Endothelial cell of umbilical vein (primary cell): Measurements from ENCODE around the gene SPACDR. TPM values are rescaled to one million over a fixed set of nuclear protein-coding genes. Genes with fewer than 3 reads are reported as not detected.

Experiments used
- BruUV-seq: library from RNA; stranded (reverse); fragments of 400-500 nt; replicated peaks from 2 replicates; lab custom pipeline; 2021; lab: Mats Ljungman, UMichigan
- CTCF ChIA-PET: fragments of 300-600, 350-600 bp; sonication (Branson Sonifier 250); formaldehyde crosslinking; loops from one replicate; lab custom pipeline; 2021; ENCODE audit warnings: antibody characterized with exemption, inconsistent platforms; lab: Charles Lee
- POLR2A ChIA-PET: fragments of 300-600, 350-600 bp; sonication (Branson Sonifier 250); formaldehyde crosslinking; loops from one replicate; lab custom pipeline; 2021; ENCODE audit warnings: antibody characterized with exemption, inconsistent platforms; lab: Charles Lee
- DNase-seq: peaks from one replicate; pipeline ENCODE4 v3.0.0-alpha.2; 2011; ENCODE audit warnings: low read depth, low spot score
- FAIRE-seq: peaks from 2 replicates; lab custom pipeline; 2011; peaks lifted over from hg19 to GRCh38; lab: Jason Lieb, UNC
- H2AFZ ChIP-seq: 2 replicates; pipeline ENCODE4 v1.6.0; 2012; ENCODE audit warnings: low read depth, low read length, control low read depth, inconsistent platforms
- H3K27ac ChIP-seq: 2 replicates; pipeline ENCODE4 v1.5.1; 2011; ENCODE audit warnings: low read depth, mild to moderate bottlenecking, control low read depth, low read length, moderate library complexity; ENCODE audit not compliant: insufficient read depth
- H3K27me3 ChIP-seq, 2 experiments: 2 replicates each; pipeline versions ENCODE4 v1.6.0 to v1.6.1; 2011; ENCODE audit warnings: low read length in 2 of 2, mixed read lengths in 1 of 2; ENCODE audit not compliant: control insufficient read depth in 2 of 2, insufficient read depth in 2 of 2
- H3K36me3 ChIP-seq, 2 experiments: 2 replicates in 1 of 2; 3 replicates in 1 of 2; pipeline ENCODE4 v1.5.1; 2011; ENCODE audit warnings: low read length in 2 of 2, mild to moderate bottlenecking in 1 of 2, moderate library complexity in 1 of 2; ENCODE audit not compliant: control insufficient read depth in 2 of 2, insufficient read depth in 2 of 2; ENCODE audit errors: extremely low read depth in 1 of 2
- H3K4me1 ChIP-seq: 3 replicates; pipeline ENCODE4 v1.5.1; 2011; ENCODE audit warnings: mild to moderate bottlenecking, low read length; ENCODE audit not compliant: control insufficient read depth, insufficient read depth; ENCODE audit errors: extremely low read depth
- H3K4me2 ChIP-seq: 2 replicates; pipeline ENCODE4 v1.6.1; 2011; ENCODE audit warnings: low read length, control low read depth, mixed read lengths; ENCODE audit not compliant: insufficient read depth
- H3K4me3 ChIP-seq, 3 experiments: fragments of 200-600 bp in 1 of 3; sonication (generic), shearing (Covaris generic) in 1 of 3; replicated peaks in 1 of 3; 2 replicates each; pipeline ENCODE4 v1.5.1; 2011 to 2016; ENCODE audit warnings: control low read depth in 3 of 3, low read length in 3 of 3, mild to moderate bottlenecking in 2 of 3, inconsistent platforms in 1 of 3, low read depth in 1 of 3, moderate library complexity in 1 of 3; ENCODE audit not compliant: insufficient read depth in 1 of 3
- H3K79me2 ChIP-seq: 2 replicates; pipeline ENCODE4 v1.6.0; 2012; ENCODE audit warnings: low read length, inconsistent platforms; ENCODE audit not compliant: control insufficient read depth, insufficient read depth
- H3K9ac ChIP-seq: replicated peaks from 2 replicates; pipeline ENCODE3; 2011; ENCODE audit warnings: low read length, control low read depth; ENCODE audit not compliant: insufficient read depth; ENCODE audit errors: extremely low read depth
- H3K9me1 ChIP-seq: replicated peaks from 3 replicates; pipeline ENCODE4 v1.6.0; 2011; ENCODE audit warnings: mild to moderate bottlenecking, low read length; ENCODE audit not compliant: control insufficient read depth, insufficient read depth; ENCODE audit errors: extremely low read depth
- H3K9me3 ChIP-seq: replicated peaks from 2 replicates; pipeline ENCODE4 v1.5.1; 2012; ENCODE audit warnings: low read length, inconsistent platforms; ENCODE audit not compliant: control insufficient read depth, insufficient read depth
- H4K20me1 ChIP-seq: replicated peaks from 2 replicates; pipeline ENCODE3; 2011; ENCODE audit warnings: mild to moderate bottlenecking, low read length; ENCODE audit not compliant: control insufficient read depth, insufficient read depth; ENCODE audit errors: extremely low read depth
- CTCF ChIP-seq, 2 donors: IDR thresholded peaks; 1 replicate in 1 of 2; 2 replicates in 1 of 2; pipeline ENCODE4 v1.5.1; 2011; ENCODE audit warnings: low read length in 2 of 2, mild to moderate bottlenecking in 2 of 2, moderate library complexity in 2 of 2, control low read depth in 1 of 2, inconsistent platforms in 1 of 2, low read depth in 1 of 2; ENCODE audit not compliant: insufficient read depth in 1 of 2; ENCODE audit errors: extremely low read depth in 1 of 2
- GATA2 ChIP-seq: IDR thresholded peaks from 2 replicates; pipeline ENCODE4 v1.7.0; 2011; ENCODE audit warnings: low read depth, mild to moderate bottlenecking, moderate library complexity, mixed read lengths, low read length; ENCODE audit not compliant: insufficient read length, insufficient read depth
- dilution Hi-C: fragments of 300-500 bp; cut with MboI; formaldehyde crosslinking; loops from one replicate; pipeline ENCODE4 v1.15.0; 2019; ENCODE audit warnings: low sequenced_read_pairs; ENCODE audit not compliant: extremely low pct_ligation_motif_present
- intact Hi-C: fragments of 100-400 bp; cut with micrococcal nuclease; formaldehyde crosslinking; loops from one replicate; pipeline ENCODE4 v1.10.0; 2022
- polyA plus RNA-seq, 4 experiments: library from polyadenylated mRNA; depleted of rRNA in 3 of 4; stranded (reverse) in 3 of 4; unstranded in 1 of 4; fragments of >200 nt; gene quantifications; 2 replicates each; pipeline versions ENCODE4 v1.2.1 to v1.2.3, GENCODE V29; 2011 to 2012; ENCODE audit warnings: missing spikeins in 1 of 4
- total RNA-seq: library from RNA; stranded (reverse); gene quantifications from 2 replicates; pipeline ENCODE4 v1.2.3, GENCODE V29; 2021

Gene SPACDR
- total and polyA plus RNA-seq, 2 donors (not counting 3 experiments of a cell fraction or from before 2014, with no cell fraction given) = 1.6 to 4.1 TPM

GRCh38 chr7:100476903-100477870 lies 13.1 kb upstream of the SPACDR start:
- Histone ChIP-seq H3K4me2 (peak overlapping the region; percentile 58), H3K79me2 (peaks cover 47% of the 10 kb centered on the region), H3K36me3 (peaks cover 2 to 9% of the 10 kb centered on the region in 2 experiments), H2AFZ (no peak overlapping the region), H3K4me3 (peak overlapping the region; percentile 91 to 99 (median 91)), H3K27me3 (no peaks in the 10 kb centered on the region), H4K20me1 (no peaks in the 10 kb centered on the region), H3K27ac (no peak overlapping the region), H3K9me3 (no peaks in the 10 kb centered on the region), H3K9me1 (no peaks in the 10 kb centered on the region), H3K4me1 (peaks cover 29% of the 10 kb centered on the region), H3K9ac (peak overlapping the region; percentile 41)
- FAIRE-seq = peak; percentile 59
- peak; percentile 35 for DNase-seq
- POLR2A ChIA-PET = no interaction called here
- dilution Hi-C loops (no loop called here), intact Hi-C loops (no loop called here)
- CTCF ChIA-PET = interaction anchor here (0.7 to 7.8 kb wide), 10 partner anchors 8 to 135 kb away, joined by 3 to 70 read pairs (median 5); partner anchors contain the start of genes FBXO24, LRCH4, MOSPD3 and SPACDR
- BruUV-seq = no TSS peak
- TF ChIP-seq GATA2 (no peak), CTCF (IDR thresholded peaks at IDR 0.05; ENCODE audit: extremely low read depth in 1 of 2, insufficient read depth in 1 of 2, low read depth in 1 of 2, low read length in 2 of 2) (peak; percentile 31 to 53)
